ENCODE data around the gene PTEN. TPM values are rescaled to one million over a fixed set of nuclear protein-coding genes. Genes with fewer than 3 reads are reported as not detected.

The PTEN gene
- total RNA-seq, 1 experiment from 2014 or later = 58.7 TPM

GRCh38 chr10:87987206-87987605 is 123.8 kb downstream of the PTEN start (continued):
- TF ChIP-seq, protein P1, sequence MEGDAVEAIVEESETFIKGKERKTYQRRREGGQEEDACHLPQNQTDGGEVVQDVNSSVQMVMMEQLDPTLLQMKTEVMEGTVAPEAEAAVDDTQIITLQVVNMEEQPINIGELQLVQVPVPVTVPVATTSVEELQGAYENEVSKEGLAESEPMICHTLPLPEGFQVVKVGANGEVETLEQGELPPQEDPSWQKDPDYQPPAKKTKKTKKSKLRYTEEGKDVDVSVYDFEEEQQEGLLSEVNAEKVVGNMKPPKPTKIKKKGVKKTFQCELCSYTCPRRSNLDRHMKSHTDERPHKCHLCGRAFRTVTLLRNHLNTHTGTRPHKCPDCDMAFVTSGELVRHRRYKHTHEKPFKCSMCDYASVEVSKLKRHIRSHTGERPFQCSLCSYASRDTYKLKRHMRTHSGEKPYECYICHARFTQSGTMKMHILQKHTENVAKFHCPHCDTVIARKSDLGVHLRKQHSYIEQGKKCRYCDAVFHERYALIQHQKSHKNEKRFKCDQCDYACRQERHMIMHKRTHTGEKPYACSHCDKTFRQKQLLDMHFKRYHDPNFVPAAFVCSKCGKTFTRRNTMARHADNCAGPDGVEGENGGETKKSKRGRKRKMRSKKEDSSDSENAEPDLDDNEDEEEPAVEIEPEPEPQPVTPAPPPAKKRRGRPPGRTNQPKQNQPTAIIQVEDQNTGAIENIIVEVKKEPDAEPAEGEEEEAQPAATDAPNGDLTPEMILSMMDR (IDR thresholded peaks at IDR 0.05 in 2 of 3, conservative IDR thresholded peaks at IDR 0.05 in 1 of 3; ENCODE audit: borderline replicate concordance in 1 of 3, insufficient read depth in 1 of 3, low read depth in 2 of 3, low read length in 2 of 3) = no peak
- TF ChIP-seq SRF (IDR thresholded peaks at IDR 0.05; ENCODE audit: low read depth) = no peak
- TF ChIP-seq, protein P2, sequence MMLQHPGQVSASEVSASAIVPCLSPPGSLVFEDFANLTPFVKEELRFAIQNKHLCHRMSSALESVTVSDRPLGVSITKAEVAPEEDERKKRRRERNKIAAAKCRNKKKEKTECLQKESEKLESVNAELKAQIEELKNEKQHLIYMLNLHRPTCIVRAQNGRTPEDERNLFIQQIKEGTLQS (IDR thresholded peaks at IDR 0.05) = no peak
- no peak for TF ChIP-seq FOSL1 (IDR thresholded peaks at IDR 0.05; ENCODE audit: low read depth)
- TF ChIP-seq SIN3A (IDR thresholded peaks at IDR 0.05; ENCODE audit: low read depth) = no peak
- no peak for TF ChIP-seq TCF7L2 (IDR thresholded peaks at IDR 0.05; ENCODE audit: borderline replicate concordance, extremely low read depth, insufficient read depth, insufficient read length)
- no peak for TF ChIP-seq YY1 (IDR thresholded peaks at IDR 0.05; ENCODE audit: extremely low read depth, insufficient replicate concordance, low read depth, low read length)

DNA sequence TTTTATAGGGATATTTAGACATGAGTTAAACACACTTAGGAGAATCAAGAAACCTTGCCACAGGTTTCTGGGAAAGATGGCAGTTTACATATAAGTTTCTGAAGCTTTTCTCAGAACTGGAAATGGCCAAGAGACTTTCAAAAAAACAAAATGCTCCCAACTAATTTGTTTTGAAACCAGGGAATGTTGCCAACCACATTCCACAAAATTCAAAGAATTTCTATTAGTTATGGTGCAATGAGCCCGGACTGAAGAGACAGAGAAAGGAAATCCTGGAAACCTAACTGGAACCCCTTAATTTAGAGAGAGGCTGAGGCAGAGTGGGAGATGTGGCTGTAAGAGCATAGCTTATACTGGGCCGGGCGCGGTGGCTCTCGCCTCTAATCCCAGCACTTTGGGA is 128.5 kb downstream of the PTEN start:
- no peaks in the 10 kb centered on the region for H4K20me1 ChIP-seq (ENCODE audit: insufficient read depth)
- no peaks in the 10 kb centered on the region for H3K79me2 ChIP-seq (ENCODE audit: insufficient read depth, low read length)
- DNase-seq (ENCODE audit: low read depth, low spot score) = no peak
- no peak overlapping the region for H3K9ac ChIP-seq (ENCODE audit: low read length)
- no peak overlapping the region for H3K4me2 ChIP-seq (ENCODE audit: low read length)
- H3K4me1 ChIP-seq (ENCODE audit: control insufficient read depth in 1 of 2, insufficient read depth in 2 of 2, low read length in 2 of 2) = no peaks in the 10 kb centered on the region
- no peak overlapping the region for H3K4me3 ChIP-seq (replicated peaks in 1 of 2; ENCODE audit: low read depth in 1 of 2, low read length in 2 of 2)
- BruUV-seq (replicated peaks) = no TSS peak
- ChIA-PET CTCF (no interaction called here), POLR2A (no interaction called here), RAD21 (ENCODE audit: low non-redundant PET in 1 of 2, low total read pairs in 2 of 2, uncharacterized antibody in 2 of 2, unreplicated experiment in 2 of 2) (no interaction called here)
- H3K9me2 ChIP-seq (ENCODE audit: insufficient read depth) = no peaks in the 10 kb centered on the region
- no peak overlapping the region for H3K27ac ChIP-seq (ENCODE audit: low read depth, low read length)
- TF ChIP-seq YY1 (IDR thresholded peaks at IDR 0.05; ENCODE audit: extremely low read depth, insufficient replicate concordance, low read depth, low read length) (no peak), EZH2phosphoT487 (IDR thresholded peaks at IDR 0.05; ENCODE audit: borderline replicate concordance) (no peak), CEBPB (IDR thresholded peaks at IDR 0.05; ENCODE audit: low read depth) (no peak)
- TF ChIP-seq, protein P2 (IDR thresholded peaks at IDR 0.05) = no peak
- intact Hi-C loops (cut with micrococcal nuclease) = no loop called here
- H3K36me3 ChIP-seq (ENCODE audit: control insufficient read depth in 1 of 2, insufficient read depth in 2 of 2, low read length in 2 of 2) = no peaks in the 10 kb centered on the region
- ATAC-seq = no peak
- H2AFZ ChIP-seq (ENCODE audit: low read depth, low read length, poor library complexity, severe bottlenecking) = no peak overlapping the region
- H3K27me3 ChIP-seq (ENCODE audit: insufficient read depth, low read length) = no peaks in the 10 kb centered on the region
- H3K9me3 ChIP-seq (ENCODE audit: control insufficient read depth in 1 of 2, insufficient read depth in 1 of 2, low read depth in 1 of 2, low read length in 2 of 2) = no peaks in the 10 kb centered on the region
